Measurements from ENCODE around the gene EIF5.

The EIF5 gene

GRCh38 chr14:103392106-103392505 is 58.1 kb downstream of the EIF5 start:
- DNase-seq (ENCODE audit: low read depth, low spot score) = no peak
- no peak for TF ChIP-seq CTCF (IDR thresholded peaks at IDR 0.05; ENCODE audit: insufficient read depth, low read length, missing control alignments)
- no peak overlapping the region for H3K4me3 ChIP-seq (ENCODE audit: low read depth, low read length)
- CTCF ChIA-PET = interaction anchor here (0.9 to 6.3 kb wide), 13 partner anchors 8 to 142 kb away, joined by 3 to 116 read pairs (median 9); partner anchors contain the start of genes EIF5 and MARK3
- POLR2A ChIA-PET = no interaction called here

- POLR2A ChIA-PET = no interaction called here
- DNase-seq (ENCODE audit: low read depth, low spot score) = no peak
- no peak for TF ChIP-seq CTCF (IDR thresholded peaks at IDR 0.05; ENCODE audit: insufficient read depth, low read length, missing control alignments)
- CTCF ChIA-PET = interaction anchor here (0.7 to 6.3 kb wide), 14 partner anchors 11 to 199 kb away, joined by 3 to 116 read pairs (median 4); partner anchors contain the start of genes EIF5 and MARK3
- H3K4me3 ChIP-seq (ENCODE audit: low read depth, low read length) = no peak overlapping the region
These were observed 58.5 kb downstream of the EIF5 start for GRCh38 chr14:103392572-103392971.

GRCh38 chr14:103393070-103393469 is 59.0 kb downstream of the EIF5 start:
- DNase-seq (ENCODE audit: low read depth, low spot score) = no peak
- H3K4me3 ChIP-seq (ENCODE audit: low read depth, low read length) = no peak overlapping the region
- TF ChIP-seq CTCF (IDR thresholded peaks at IDR 0.05; ENCODE audit: insufficient read depth, low read length, missing control alignments) = no peak
- ChIA-PET CTCF (interaction anchor here (0.7 to 6.3 kb wide), 15 partner anchors 11 to 199 kb away, joined by 3 to 116 read pairs (median 4); partner anchors contain the start of gene MARK3), POLR2A (interaction anchor here (0.7 kb wide), 1 partner anchor 31 kb away, joined by 3 read pairs; no protein-coding TSS in a partner anchor)

GRCh38 chr14:103393676-103394626 is 59.9 kb downstream of the EIF5 start:
- H3K4me3 ChIP-seq (ENCODE audit: low read depth, low read length) = no peak overlapping the region
- POLR2A ChIA-PET = interaction anchor here (0.7 kb wide), 1 partner anchor 30 kb away, joined by 3 read pairs; no protein-coding TSS in a partner anchor
- TF ChIP-seq CTCF (IDR thresholded peaks at IDR 0.05; ENCODE audit: insufficient read depth, low read length, missing control alignments) = peak; percentile 55
- CTCF ChIA-PET = interaction anchor here (0.6 to 6.3 kb wide), 23 partner anchors 10 to 159 kb away, joined by 3 to 116 read pairs (median 4); partner anchors contain the start of gene MARK3
- DNase-seq (ENCODE audit: low read depth, low spot score) = no peak
